ENCODE measurements around the gene C1orf35. TPM values are rescaled to one million over a fixed set of nuclear protein-coding genes. Genes with fewer than 3 reads are reported as not detected.
A peak's percentile ranks its signal among the peaks of the same experiment; 100 is the strongest.

The C1orf35 gene
- total RNA-seq: 12.1 TPM

GRCh38 chr1:228102791-228103620 is at the start of gene C1orf35:
C1orf35 (minus strand) TSS chr1:228103325; CDS start chr1:228103227, 98 bp downstream.
- DNase-seq: peak; percentile 98

- DNase-seq: no peak
These were observed 49.8 kb upstream of the C1orf35 start for GRCh38 chr1:228152918-228153258.

DNA sequence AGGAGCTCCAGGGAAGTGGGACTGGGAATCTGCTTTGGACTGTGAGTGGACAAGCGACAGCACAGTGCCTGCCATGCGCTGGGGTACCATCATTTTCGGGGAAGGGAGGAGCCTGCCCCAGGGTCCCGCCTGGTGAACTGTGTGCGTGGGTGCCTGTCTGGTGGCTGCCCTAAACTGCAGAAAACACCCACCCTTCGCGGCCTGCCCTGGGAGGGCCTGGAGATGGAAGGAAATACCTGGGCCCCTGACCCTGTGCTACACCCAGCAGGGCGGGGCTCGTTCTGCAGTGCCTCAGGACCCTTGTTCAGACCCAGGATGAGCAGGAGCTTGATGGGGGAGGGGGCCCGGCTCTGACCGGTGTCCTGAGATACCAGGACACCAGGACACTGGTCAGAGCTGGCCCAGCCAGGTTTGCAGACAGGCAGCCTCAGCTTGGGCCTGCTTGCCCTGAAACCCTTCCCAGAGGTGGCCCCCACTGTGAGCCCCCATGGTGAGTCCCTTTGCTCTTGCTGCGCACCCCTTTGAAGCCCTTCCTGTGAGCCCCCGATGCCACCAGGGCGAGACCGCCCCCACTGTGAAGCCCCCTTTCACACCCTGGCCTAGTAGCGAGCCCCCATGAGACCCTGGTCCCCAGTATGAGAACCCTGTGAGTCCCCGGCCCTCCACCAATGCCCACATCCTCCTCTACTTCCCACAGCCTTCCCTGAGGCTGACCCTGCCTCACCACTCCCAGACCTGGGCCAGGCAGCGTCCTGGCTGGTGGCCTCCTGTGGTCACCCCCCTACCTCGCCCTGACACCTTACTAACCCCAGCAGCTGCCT is 49.2 kb upstream of the C1orf35 start:
- DNase-seq: no peak

- no peak for DNase-seq
These were observed 48.2 kb upstream of the C1orf35 start for GRCh38 chr1:228151180-228151925.

- DNase-seq: peak; percentile 82
These were observed 47.5 kb upstream of the C1orf35 start for GRCh38 chr1:228150461-228151179.

GRCh38 chr1:228150120-228150460 is 47.0 kb upstream of the C1orf35 start:
- peak; percentile 37 for DNase-seq

DNA sequence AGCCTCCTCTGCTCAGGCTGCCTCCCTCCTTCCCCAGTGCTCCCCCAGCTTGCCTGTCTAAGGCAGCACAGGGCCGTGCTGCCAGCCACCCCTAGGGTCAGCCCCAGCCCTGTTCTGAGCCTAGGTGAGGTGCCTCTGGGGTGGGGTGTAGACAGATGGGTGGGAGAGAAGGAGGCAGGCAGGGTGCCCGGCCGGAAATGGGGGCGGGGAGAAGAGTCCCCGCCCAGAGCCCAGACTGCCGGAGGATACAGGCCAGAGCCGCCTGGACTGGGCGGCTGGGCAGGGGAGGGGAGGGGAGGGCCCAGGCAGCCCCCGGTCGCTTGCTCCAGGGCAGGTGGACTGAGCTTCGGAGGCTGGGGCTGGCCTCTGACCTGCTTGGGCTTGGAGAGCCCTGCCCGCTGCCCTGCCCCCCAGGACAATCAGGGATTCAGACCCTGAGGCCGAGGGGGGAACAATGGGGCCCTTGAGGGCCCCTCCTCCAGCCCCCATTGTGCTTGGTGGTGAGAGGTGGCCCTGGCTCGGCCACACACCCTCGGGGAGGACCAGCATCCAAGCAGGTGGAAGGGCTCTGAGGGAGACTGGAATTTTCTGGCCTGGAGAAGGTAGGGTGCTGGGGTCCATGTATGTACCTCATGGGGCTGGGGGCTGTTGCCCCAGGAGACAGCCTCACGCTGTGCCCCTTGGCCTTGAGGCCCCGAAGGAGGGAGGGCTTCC is 46.4 kb upstream of the C1orf35 start, which contains the start of gene GJC2:
TSS of gene GJC2 (plus strand) at position 525 of the 714 bp plus-strand sequence. CDS start 7,829 bp downstream, outside the sequence.
- peak; percentile 43 for DNase-seq

- DNase-seq: no peak
These were observed 45.8 kb upstream of the C1orf35 start for GRCh38 chr1:228148935-228149405.

GRCh38 chr1:228148196-228148861 is 45.2 kb upstream of the C1orf35 start:
- no peak for DNase-seq

DNA sequence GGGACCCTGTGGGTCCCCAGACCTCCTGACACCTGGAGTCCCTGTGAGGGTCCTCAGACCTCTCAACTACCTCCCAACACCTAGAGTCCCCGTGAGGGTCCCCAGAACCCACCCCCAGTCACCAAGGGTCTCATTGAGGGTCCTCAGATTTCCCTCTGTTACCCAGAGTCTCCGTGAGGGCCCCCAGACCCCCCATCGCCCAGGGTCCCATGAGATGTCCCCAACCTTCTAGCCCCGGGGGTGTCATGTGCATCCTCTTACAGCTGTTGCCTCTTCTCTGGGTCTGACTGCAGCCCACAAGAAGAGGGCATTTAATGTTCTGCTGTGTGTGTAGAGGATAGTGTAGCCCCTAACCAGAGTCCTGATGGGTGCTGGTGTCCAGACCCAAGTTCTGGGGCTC is 44.6 kb upstream of the C1orf35 start:
- DNase-seq: no peak

- no peak for DNase-seq
These were observed 44.1 kb upstream of the C1orf35 start for GRCh38 chr1:228147151-228147693.

GRCh38 chr1:228146417-228147150 is 43.5 kb upstream of the C1orf35 start:
- DNase-seq: no peak

DNA sequence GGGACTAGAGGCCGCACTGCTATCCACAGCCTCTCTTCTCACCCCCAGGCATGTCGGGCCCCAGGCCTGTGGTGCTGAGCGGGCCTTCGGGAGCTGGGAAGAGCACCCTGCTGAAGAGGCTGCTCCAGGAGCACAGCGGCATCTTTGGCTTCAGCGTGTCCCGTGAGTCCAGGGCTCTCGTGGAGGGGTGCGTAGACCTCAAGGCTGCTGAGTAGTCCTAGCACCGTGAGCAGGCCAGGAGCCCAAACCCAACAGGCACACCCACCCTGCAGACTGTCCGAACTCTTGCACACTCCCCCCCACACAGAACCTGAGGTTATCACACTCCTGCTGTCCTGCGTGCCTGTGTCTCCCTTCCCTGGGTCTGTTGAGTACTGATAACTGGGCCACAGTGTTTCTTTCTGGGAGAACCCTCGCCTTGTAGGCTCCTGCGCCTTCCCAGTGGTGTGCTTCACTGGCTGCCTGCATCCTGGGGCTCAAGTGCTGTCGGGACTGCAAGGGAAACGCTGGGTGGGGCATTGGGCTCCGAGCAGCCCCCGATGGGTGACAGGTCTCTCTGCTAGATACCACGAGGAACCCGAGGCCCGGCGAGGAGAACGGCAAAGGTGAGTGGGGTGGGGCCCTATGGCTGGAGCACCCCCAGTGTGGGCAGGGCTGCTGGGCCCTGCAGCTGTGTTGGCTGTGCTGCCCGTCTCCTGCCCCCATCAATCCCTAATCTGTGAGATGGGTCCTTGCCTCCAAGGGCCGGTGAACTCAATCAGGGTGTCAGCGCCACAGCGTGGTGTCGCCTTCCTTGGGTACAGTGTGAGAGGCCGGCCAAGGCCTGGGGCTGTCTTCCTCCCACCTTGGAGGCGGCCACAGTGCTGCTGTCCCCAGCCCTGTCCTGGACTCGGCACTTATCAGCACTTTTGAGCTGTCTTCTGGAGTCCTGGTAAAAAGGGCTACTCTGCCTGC is 42.6 kb upstream of the C1orf35 start:
- no peak for DNase-seq

- no peak for DNase-seq
These were observed 41.8 kb upstream of the C1orf35 start for GRCh38 chr1:228144993-228145343.

DNA sequence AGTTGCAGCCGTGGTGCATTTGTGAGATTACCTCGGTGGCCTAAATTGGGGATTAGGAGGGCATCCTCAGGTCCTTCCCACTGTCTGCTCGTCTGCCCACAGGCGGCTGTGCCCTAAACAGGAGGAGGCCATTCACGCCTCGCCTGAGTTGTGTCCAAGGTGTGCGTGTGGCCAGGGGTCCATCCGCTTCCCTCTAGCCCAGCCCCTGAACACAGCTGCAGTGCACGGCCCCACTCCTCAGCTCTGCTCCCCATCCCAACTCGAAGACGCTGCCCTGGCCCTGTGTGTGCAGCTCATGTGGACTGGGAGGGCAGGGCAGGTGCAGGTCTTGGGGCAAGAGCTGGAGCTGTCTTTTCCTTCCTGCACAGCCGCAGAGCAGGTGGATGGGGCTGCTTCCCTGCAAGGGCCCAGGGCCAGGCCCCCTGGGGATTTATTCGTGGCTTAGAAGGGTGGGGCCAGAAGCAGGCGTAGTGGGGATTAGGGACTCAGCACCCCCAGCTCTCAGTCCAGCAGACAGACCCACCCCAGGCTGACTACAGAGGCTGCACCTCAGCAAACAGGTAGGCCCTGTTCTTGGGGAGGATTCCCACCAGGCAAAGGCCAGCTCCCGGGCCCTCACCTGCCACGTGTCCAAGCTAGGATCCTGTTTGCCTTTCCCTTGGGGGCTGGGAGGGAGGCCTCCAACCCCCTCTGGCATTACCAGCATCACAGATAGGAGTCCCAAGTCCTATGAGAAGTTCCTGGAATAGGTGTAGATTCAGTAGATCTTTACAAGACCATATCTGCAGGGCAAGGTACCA is 41.3 kb upstream of the C1orf35 start:
- no peak for DNase-seq

- DNase-seq: no peak
These were observed 40.5 kb upstream of the C1orf35 start for GRCh38 chr1:228143480-228144192.

GRCh38 chr1:228142701-228143136 is 39.6 kb upstream of the C1orf35 start:
- DNase-seq: peak; percentile 73

Data from tongue (tissue), 2 donors.